ENCODE measurements around the gene C4orf50. TPM values are rescaled to one million over a fixed set of nuclear protein-coding genes. Genes with fewer than 3 reads are reported as not detected.

Gene C4orf50
- total RNA-seq, 4 donors from 2014 or later = 0.14 to 4.9 (median 0.32) TPM; not detected in 1

DNA sequence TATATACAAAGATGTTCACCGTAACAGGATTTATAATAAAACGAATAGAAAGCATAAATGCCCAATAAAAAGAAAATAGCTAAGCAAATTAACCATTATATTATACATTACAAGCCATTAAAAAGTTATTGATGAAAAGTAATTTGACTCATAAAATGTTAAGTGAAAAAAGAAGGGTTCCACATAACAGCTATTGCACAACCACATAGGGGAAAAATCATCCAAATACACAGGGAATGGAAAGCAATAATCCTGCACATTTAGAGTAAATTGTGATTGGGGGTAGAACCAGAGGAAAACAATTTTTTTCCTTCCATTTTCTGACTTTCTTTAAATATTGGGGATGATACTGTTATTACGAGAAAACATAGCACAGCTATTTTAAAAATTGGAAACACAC is 163.3 kb downstream of the C4orf50 start:
- no peaks in the 10 kb centered on the region for H3K9me3 ChIP-seq
- no peaks in the 10 kb centered on the region for H3K4me1 ChIP-seq
- in situ Hi-C loops (cut with MboI; ENCODE audit: low pct_ligation_motif_present in 1 of 4, low pct_unique_long_range_greater_than_20kb in 1 of 4, low sequenced_read_pairs in 3 of 4) (no loop called here), intact Hi-C loops (cut with DNase I; ENCODE audit: low total_unique reads) (no loop called here)
- no peak overlapping the region for H3K4me3 ChIP-seq
- TF ChIP-seq EP300 (IDR thresholded peaks at IDR 0.05; ENCODE audit: low read depth) (no peak), POLR2AphosphoS5 (IDR thresholded peaks at IDR 0.05) (no peak), POLR2A (IDR thresholded peaks at IDR 0.05) (no peak)
- TF ChIP-seq, protein P1, sequence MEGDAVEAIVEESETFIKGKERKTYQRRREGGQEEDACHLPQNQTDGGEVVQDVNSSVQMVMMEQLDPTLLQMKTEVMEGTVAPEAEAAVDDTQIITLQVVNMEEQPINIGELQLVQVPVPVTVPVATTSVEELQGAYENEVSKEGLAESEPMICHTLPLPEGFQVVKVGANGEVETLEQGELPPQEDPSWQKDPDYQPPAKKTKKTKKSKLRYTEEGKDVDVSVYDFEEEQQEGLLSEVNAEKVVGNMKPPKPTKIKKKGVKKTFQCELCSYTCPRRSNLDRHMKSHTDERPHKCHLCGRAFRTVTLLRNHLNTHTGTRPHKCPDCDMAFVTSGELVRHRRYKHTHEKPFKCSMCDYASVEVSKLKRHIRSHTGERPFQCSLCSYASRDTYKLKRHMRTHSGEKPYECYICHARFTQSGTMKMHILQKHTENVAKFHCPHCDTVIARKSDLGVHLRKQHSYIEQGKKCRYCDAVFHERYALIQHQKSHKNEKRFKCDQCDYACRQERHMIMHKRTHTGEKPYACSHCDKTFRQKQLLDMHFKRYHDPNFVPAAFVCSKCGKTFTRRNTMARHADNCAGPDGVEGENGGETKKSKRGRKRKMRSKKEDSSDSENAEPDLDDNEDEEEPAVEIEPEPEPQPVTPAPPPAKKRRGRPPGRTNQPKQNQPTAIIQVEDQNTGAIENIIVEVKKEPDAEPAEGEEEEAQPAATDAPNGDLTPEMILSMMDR (IDR thresholded peaks at IDR 0.05) = no peak
- DNase-seq = no peak
- no peak overlapping the region for H3K27ac ChIP-seq
- no peaks in the 10 kb centered on the region for H3K27me3 ChIP-seq
- no peaks in the 10 kb centered on the region for H3K36me3 ChIP-seq
- WGBS, 2 donors (ENCODE audit: low coverage in 1 of 2) = 77 to 83% methylated on average over 3 of the region's 3 CpGs

GRCh38 chr4:5852523-5853202 is 165.6 kb downstream of the C4orf50 start:
- Histone ChIP-seq H3K4me1 (no peaks in the 10 kb centered on the region), H3K9me3 (no peaks in the 10 kb centered on the region), H3K27me3 (no peaks in the 10 kb centered on the region), H3K4me3 (no peak overlapping the region), H3K36me3 (no peaks in the 10 kb centered on the region), H3K27ac (no peak overlapping the region)
- DNase-seq = no peak
- TF ChIP-seq POLR2A (IDR thresholded peaks at IDR 0.05) (no peak), EP300 (IDR thresholded peaks at IDR 0.05; ENCODE audit: low read depth) (no peak), POLR2AphosphoS5 (IDR thresholded peaks at IDR 0.05) (no peak)
- TF ChIP-seq, protein P1 (IDR thresholded peaks at IDR 0.05) = no peak
- WGBS, 2 donors (ENCODE audit: low coverage in 1 of 2) = 60 to 77% methylated on average over 1 to 9 of the region's 9 CpGs
- in situ Hi-C loops (cut with MboI; ENCODE audit: low pct_ligation_motif_present in 1 of 4, low pct_unique_long_range_greater_than_20kb in 1 of 4, low sequenced_read_pairs in 3 of 4) = no loop called here
- intact Hi-C loops (cut with DNase I; ENCODE audit: low total_unique reads) = no loop called here

- Histone ChIP-seq H3K9me3 (no peaks in the 10 kb centered on the region), H3K4me1 (no peaks in the 10 kb centered on the region), H3K27me3 (no peaks in the 10 kb centered on the region), H3K27ac (no peak overlapping the region), H3K36me3 (no peaks in the 10 kb centered on the region), H3K4me3 (no peak overlapping the region)
- intact Hi-C loops (cut with DNase I; ENCODE audit: low total_unique reads) = no loop called here
- DNase-seq = no peak
- WGBS, 2 donors (ENCODE audit: low coverage in 1 of 2) = 49 to 64% methylated on average over 2 to 4 of the region's 4 CpGs
- TF ChIP-seq POLR2AphosphoS5 (IDR thresholded peaks at IDR 0.05) = no peak
- TF ChIP-seq POLR2A (IDR thresholded peaks at IDR 0.05) = no peak
- TF ChIP-seq EP300 (IDR thresholded peaks at IDR 0.05; ENCODE audit: low read depth) = no peak
- TF ChIP-seq, protein P1 (IDR thresholded peaks at IDR 0.05) = no peak
- in situ Hi-C loops (cut with MboI; ENCODE audit: low pct_ligation_motif_present in 1 of 4, low pct_unique_long_range_greater_than_20kb in 1 of 4, low sequenced_read_pairs in 3 of 4) = no loop called here
Measured at GRCh38 chr4:5851637-5852301, 166.5 kb downstream of the C4orf50 start.

Small RNAs within 50 kb of the gene (small RNA-seq; reads per million reads assigned to genes)
- 0 reads per million in 4 donors for gene MIR378D1

Other genes with a start within 250 kb of the C4orf50 start
- gene CRMP1, start 125.3 kb downstream of the C4orf50 start, total RNA-seq = 1 to 10 TPM in 2 of 4 donors, under 1 TPM in 1, not detected in 1; 0.55 to 3.0 (median 2.1) TPM
- gene JAKMIP1, start 182.1 kb upstream of the C4orf50 start, total RNA-seq = 1 to 10 TPM in 2 of 4 donors, not detected in 2; 1.2 to 1.7 TPM